GM12873 (cell line): ENCODE measurements around the gene PRKCZ.

ENCODE experiments used
- CTCF ChIP-seq: IDR thresholded peaks from 2 replicates; pipeline ENCODE4 v1.5.1; 2012; ENCODE audit warnings: low read depth, mild to moderate bottlenecking, moderate library complexity, low read length, control low read depth; ENCODE audit not compliant: insufficient read depth; ENCODE audit errors: missing control alignments

The PRKCZ gene

GRCh38 chr1:2019571-2020309, 30.5 kb upstream of the PRKCZ start:
- no peak for TF ChIP-seq CTCF

GRCh38 chr1:2020310-2020655, 29.9 kb upstream of the PRKCZ start:
- TF ChIP-seq CTCF = no peak

- no peak for TF ChIP-seq CTCF
These were observed 28.7 kb upstream of the PRKCZ start for GRCh38 chr1:2021550-2021949.

GRCh38 chr1:2022063-2022770, 28.0 kb upstream of the PRKCZ start:
- no peak for TF ChIP-seq CTCF

- TF ChIP-seq CTCF = no peak
These were observed 27.0 kb upstream of the PRKCZ start for GRCh38 chr1:2023187-2023586.

- TF ChIP-seq CTCF = no peak
These were observed 25.8 kb upstream of the PRKCZ start for GRCh38 chr1:2024451-2024850.

- TF ChIP-seq CTCF = no peak
These were observed 25.3 kb upstream of the PRKCZ start for GRCh38 chr1:2024887-2025286.
